ENCODE data around the gene MMP25. TPM values are rescaled to one million over a fixed set of nuclear protein-coding genes. Genes with fewer than 3 reads are reported as not detected.
A peak's percentile ranks its signal among the peaks of the same experiment; 100 is the strongest.

The MMP25 gene
- total and polyA plus RNA-seq, 9 of the 15 experiments (the other 6 are each of a cell fraction or from before 2014, with no cell fraction given) = 0.03 to 0.04 TPM; not detected in 7

- no peak for TF ChIP-seq ZNF398 (CRISPR knock-in tag; IDR thresholded peaks at IDR 0.05)
- TF ChIP-seq TRIM28 (IDR thresholded peaks at IDR 0.05) = no peak
- TF ChIP-seq NR1H2 (CRISPR knock-in tag; IDR thresholded peaks at IDR 0.05) = peak; percentile 49; the same call in 1 of the 2 replicates
- no peak for TF ChIP-seq E2F3 (CRISPR knock-in tag; IDR thresholded peaks at IDR 0.05)
- TF ChIP-seq MAFG (tag; conservative IDR thresholded peaks at IDR 0.05) = no peak
- TF ChIP-seq ZEB2 (IDR thresholded peaks at IDR 0.05) = no peak
- no peak for TF ChIP-seq RB1 (IDR thresholded peaks at IDR 0.05; ENCODE audit: low read depth)
- peak; percentile 60; the same call in 1 of the 2 replicates for TF ChIP-seq ZNF740 (CRISPR knock-in tag; IDR thresholded peaks at IDR 0.05)
- TF ChIP-seq ZNF740 (tag; IDR thresholded peaks at IDR 0.05) = no peak
- no peak for TF ChIP-seq CHD4 (IDR thresholded peaks at IDR 0.05; ENCODE audit: insufficient read depth, insufficient replicate concordance, low read depth, low read length, poor library complexity, severe bottlenecking)
- TF ChIP-seq GTF2E2 (tag; IDR thresholded peaks at IDR 0.05) = no peak
- TF ChIP-seq ZNF318 (IDR thresholded peaks at IDR 0.05; ENCODE audit: borderline replicate concordance in 1 of 2, low read depth in 1 of 2) = no peak
- TF ChIP-seq OTX1 (CRISPR knock-in tag; IDR thresholded peaks at IDR 0.05) = no peak
- TF ChIP-seq ZNF324 (CRISPR knock-in tag; IDR thresholded peaks at IDR 0.05) = no peak
- TF ChIP-seq SPI1 (IDR thresholded peaks at IDR 0.05; ENCODE audit: borderline replicate concordance, low read depth, low read length) = no peak
- TF ChIP-seq SP1 (CRISPR knock-in tag; IDR thresholded peaks at IDR 0.05) = no peak
- TF ChIP-seq TAF15 (IDR thresholded peaks at IDR 0.05; ENCODE audit: low read depth, low read length) = no peak
Measured at GRCh38 chr16:3022684-3023414, 23.5 kb upstream of the MMP25 start (continued).

Data from K562 (cell line).